Head of caudate nucleus (tissue), 42 donors: ENCODE data around the gene CACNA2D3.

Experiments used
- DNase-seq, 42 donors: peaks; one replicate each; pipeline versions ENCODE4 v3.0.0 to v3.0.0-alpha.2; 2020 to 2021; ENCODE audit warnings: mixed read lengths in 7 of 42
- intact Hi-C: fragments of 100-400 bp; cut with DNase I; formaldehyde crosslinking; loops from one replicate; pipeline ENCODE4 v1.15.0; 2022

Gene CACNA2D3

GRCh38 chr3:54986294-54986693 lies 863.9 kb downstream of the CACNA2D3 start:
- no peak for DNase-seq
- intact Hi-C loops = no loop called here

GRCh38 chr3:54987719-54988118 lies 865.4 kb downstream of the CACNA2D3 start:
- intact Hi-C loops = no loop called here
- DNase-seq = no peak

- intact Hi-C loops = no loop called here
- no peak for DNase-seq
These were observed 866.0 kb downstream of the CACNA2D3 start for GRCh38 chr3:54988302-54988837.

GRCh38 chr3:54988838-54989630 lies 866.7 kb downstream of the CACNA2D3 start:
- intact Hi-C loops = no loop called here
- DNase-seq = no peak

GRCh38 chr3:54994111-54994513 lies 871.8 kb downstream of the CACNA2D3 start:
- intact Hi-C loops = no loop called here
- DNase-seq = no peak

- peak in 17 of 42 donors; percentile 25 to 69 (median 40) for DNase-seq
- intact Hi-C loops = no loop called here
These were observed 876.8 kb downstream of the CACNA2D3 start for GRCh38 chr3:54999159-54999558.

GRCh38 chr3:54999811-55000210 lies 877.5 kb downstream of the CACNA2D3 start:
- intact Hi-C loops = no loop called here
- DNase-seq = peak in 3 of 42 donors; percentile 19 to 53 (median 27)

- intact Hi-C loops = no loop called here
- peak in 4 of 42 donors; percentile 19 to 59 (median 24) for DNase-seq
These were observed 878.2 kb downstream of the CACNA2D3 start for GRCh38 chr3:55000546-55000945.

- intact Hi-C loops = no loop called here
- DNase-seq = no peak
These were observed 878.6 kb downstream of the CACNA2D3 start for GRCh38 chr3:55000953-55001352.

GRCh38 chr3:55002416-55002930 lies 880.1 kb downstream of the CACNA2D3 start:
- intact Hi-C loops = no loop called here
- no peak for DNase-seq

- intact Hi-C loops = no loop called here
- DNase-seq = no peak
These were observed 883.9 kb downstream of the CACNA2D3 start for GRCh38 chr3:55006244-55006676.

- intact Hi-C loops = no loop called here
These were observed 885.6 kb downstream of the CACNA2D3 start for GRCh38 chr3:55007971-55008370.

GRCh38 chr3:55009372-55009771 lies 887.0 kb downstream of the CACNA2D3 start:
- intact Hi-C loops = no loop called here
- DNase-seq = no peak

More at GRCh38 chr3:55007971-55008370, 885.6 kb downstream of the CACNA2D3 start:
- DNase-seq = no peak

- intact Hi-C loops = no loop called here
- DNase-seq = no peak
These were observed 889.7 kb downstream of the CACNA2D3 start for GRCh38 chr3:55012091-55012490.

- intact Hi-C loops = no loop called here
- peak in 8 of 42 donors; percentile 8 to 52 (median 26) for DNase-seq
These were observed 891.0 kb downstream of the CACNA2D3 start for GRCh38 chr3:55013145-55013925.

GRCh38 chr3:55014081-55014480 lies 891.7 kb downstream of the CACNA2D3 start:
- intact Hi-C loops = no loop called here
- DNase-seq = peak in 7 of 42 donors; percentile 15 to 51 (median 42)

GRCh38 chr3:55014906-55015305 lies 892.6 kb downstream of the CACNA2D3 start:
- no peak for DNase-seq
- intact Hi-C loops = no loop called here

GRCh38 chr3:55017876-55018275 lies 895.5 kb downstream of the CACNA2D3 start:
- DNase-seq = no peak
- intact Hi-C loops = no loop called here

GRCh38 chr3:55030938-55031337 lies 908.6 kb downstream of the CACNA2D3 start:
- intact Hi-C loops = no loop called here
- no peak for DNase-seq
